Measurements from ENCODE around the gene CCDC159. TPM values are rescaled to one million over a fixed set of nuclear protein-coding genes. Genes with fewer than 3 reads are reported as not detected.

CCDC159 gene
- total and polyA plus RNA-seq, 2 of the 4 experiments (the other 2 are of a cell fraction), result 4.7 to 14.0 TPM

DNA sequence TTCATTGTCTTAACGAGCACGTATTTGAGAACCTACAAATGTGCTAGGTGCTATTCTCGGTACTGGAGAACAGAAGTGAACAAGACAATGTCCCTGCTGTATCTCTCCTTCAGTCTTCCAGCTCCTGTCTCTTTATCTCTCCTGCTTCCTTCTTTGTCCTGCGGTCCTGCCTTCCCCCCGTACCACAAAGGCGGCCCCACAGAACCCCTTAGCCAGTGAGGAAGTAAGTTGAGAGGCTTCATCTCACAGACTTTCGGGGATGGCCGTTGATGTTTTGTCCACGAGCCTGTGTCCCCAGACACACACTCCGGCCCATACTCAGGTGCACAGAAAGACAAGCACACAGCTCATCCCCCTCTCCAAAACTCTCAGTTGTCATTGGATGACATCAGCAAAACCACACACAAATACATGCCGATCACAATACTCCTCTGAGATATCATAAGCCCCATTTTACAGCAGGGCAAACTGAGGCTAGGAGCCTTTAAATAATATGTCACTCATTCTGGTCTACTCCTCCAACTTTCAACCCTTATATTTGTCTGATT, 27.6 kb downstream of the CCDC159 start:
- no peak for DNase-seq
- no peak overlapping the region for H3K14ac ChIP-seq (replicated peaks; ENCODE audit: low read depth, low read length)
- WGBS, 2 experiments (ENCODE audit: extremely low coverage in 2 of 2, insufficient read length in 1 of 2), result 40% methylated on average over 1 of the region's 11 CpGs; no CpG with 5 or more reads in 1 of the 2 experiments
- no peak overlapping the region for H4K5ac ChIP-seq (ENCODE audit: low read depth, low read length)
- H2AFZ ChIP-seq (replicated peaks; ENCODE audit: low read length, poor library complexity), result peak overlapping the region; percentile 98
- in situ Hi-C loops (cut with MboI; ENCODE audit: low sequenced_read_pairs) (no loop called here), dilution Hi-C loops (cut with HindIII; ENCODE audit: low sequenced_read_pairs, unreplicated experiment) (no loop called here), intact Hi-C loops (cut with micrococcal nuclease) (loop anchor here (2.0 kb wide), 2 partner anchors 61 to 81 kb away; partner anchors contain the start of genes ODAD3 and PRKCSH)
- TF ChIP-seq, protein P1, sequence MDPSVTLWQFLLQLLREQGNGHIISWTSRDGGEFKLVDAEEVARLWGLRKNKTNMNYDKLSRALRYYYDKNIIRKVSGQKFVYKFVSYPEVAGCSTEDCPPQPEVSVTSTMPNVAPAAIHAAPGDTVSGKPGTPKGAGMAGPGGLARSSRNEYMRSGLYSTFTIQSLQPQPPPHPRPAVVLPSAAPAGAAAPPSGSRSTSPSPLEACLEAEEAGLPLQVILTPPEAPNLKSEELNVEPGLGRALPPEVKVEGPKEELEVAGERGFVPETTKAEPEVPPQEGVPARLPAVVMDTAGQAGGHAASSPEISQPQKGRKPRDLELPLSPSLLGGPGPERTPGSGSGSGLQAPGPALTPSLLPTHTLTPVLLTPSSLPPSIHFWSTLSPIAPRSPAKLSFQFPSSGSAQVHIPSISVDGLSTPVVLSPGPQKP (IDR thresholded peaks at IDR 0.05; ENCODE audit: borderline replicate concordance, low read depth, low read length), result no peak
- TF ChIP-seq CEBPB (IDR thresholded peaks at IDR 0.05; ENCODE audit: low read depth, low read length), result no peak
- TF ChIP-seq POLR2A (IDR thresholded peaks at IDR 0.05; ENCODE audit: low read depth, low read length), result no peak
- no peak for TF ChIP-seq CHD1 (IDR thresholded peaks at IDR 0.05; ENCODE audit: low read depth, low read length)
- TF ChIP-seq RAD21 (IDR thresholded peaks at IDR 0.05; ENCODE audit: low read length), result no peak
- TF ChIP-seq RCOR1 (IDR thresholded peaks at IDR 0.05; ENCODE audit: insufficient replicate concordance, low read length), result no peak
- TF ChIP-seq MXI1 (IDR thresholded peaks at IDR 0.05; ENCODE audit: borderline replicate concordance, low read depth, low read length), result no peak
- no peak for TF ChIP-seq SMC3 (IDR thresholded peaks at IDR 0.05; ENCODE audit: low read depth, low read length)
- TF ChIP-seq MAZ (IDR thresholded peaks at IDR 0.05; ENCODE audit: borderline replicate concordance, low read depth, low read length), result no peak
- TF ChIP-seq, protein P2, sequence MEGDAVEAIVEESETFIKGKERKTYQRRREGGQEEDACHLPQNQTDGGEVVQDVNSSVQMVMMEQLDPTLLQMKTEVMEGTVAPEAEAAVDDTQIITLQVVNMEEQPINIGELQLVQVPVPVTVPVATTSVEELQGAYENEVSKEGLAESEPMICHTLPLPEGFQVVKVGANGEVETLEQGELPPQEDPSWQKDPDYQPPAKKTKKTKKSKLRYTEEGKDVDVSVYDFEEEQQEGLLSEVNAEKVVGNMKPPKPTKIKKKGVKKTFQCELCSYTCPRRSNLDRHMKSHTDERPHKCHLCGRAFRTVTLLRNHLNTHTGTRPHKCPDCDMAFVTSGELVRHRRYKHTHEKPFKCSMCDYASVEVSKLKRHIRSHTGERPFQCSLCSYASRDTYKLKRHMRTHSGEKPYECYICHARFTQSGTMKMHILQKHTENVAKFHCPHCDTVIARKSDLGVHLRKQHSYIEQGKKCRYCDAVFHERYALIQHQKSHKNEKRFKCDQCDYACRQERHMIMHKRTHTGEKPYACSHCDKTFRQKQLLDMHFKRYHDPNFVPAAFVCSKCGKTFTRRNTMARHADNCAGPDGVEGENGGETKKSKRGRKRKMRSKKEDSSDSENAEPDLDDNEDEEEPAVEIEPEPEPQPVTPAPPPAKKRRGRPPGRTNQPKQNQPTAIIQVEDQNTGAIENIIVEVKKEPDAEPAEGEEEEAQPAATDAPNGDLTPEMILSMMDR (conservative IDR thresholded peaks at IDR 0.05; ENCODE audit: low read depth, low read length), result no peak
- H4K20me1 ChIP-seq (ENCODE audit: insufficient read depth, low read length), result peaks cover 11% of the 10 kb centered on the region; the same call in 1 of the 2 replicates
- H3K4me3 ChIP-seq (ENCODE audit: insufficient read depth, low read depth, low read length), result peak overlapping the region; percentile 58
- peaks cover 22% of the 10 kb centered on the region for H3K4me1 ChIP-seq (ENCODE audit: control insufficient read depth, insufficient read depth, low read length)
- H3K23ac ChIP-seq (ENCODE audit: low read depth, low read length), result no peak overlapping the region
- H2BK120ac ChIP-seq (ENCODE audit: low read depth, low read length), result no peak overlapping the region
- peaks cover 0 to 23% of the 10 kb centered on the region in 2 experiments; a peak in 2 of 4 replicates for H3K79me1 ChIP-seq (ENCODE audit: low read depth in 1 of 2, low read length in 2 of 2)
- no peak overlapping the region for H2BK5ac ChIP-seq (ENCODE audit: low read depth, low read length, poor library complexity, severe bottlenecking)
- no peak overlapping the region for H4K91ac ChIP-seq (ENCODE audit: insufficient read depth, low read depth, low read length)
- no peak overlapping the region for H3K27ac ChIP-seq (ENCODE audit: insufficient read depth, low read length)
- no peaks in the 10 kb centered on the region for H3K36me3 ChIP-seq (ENCODE audit: control insufficient read depth, insufficient read depth, low read length)
- H3K4me2 ChIP-seq (ENCODE audit: low read depth, low read length), result peak overlapping the region; percentile 83
- H3K9me3 ChIP-seq (ENCODE audit: control insufficient read depth, insufficient read depth, low read length), result no peaks in the 10 kb centered on the region
- no peaks in the 10 kb centered on the region for H3K27me3 ChIP-seq (ENCODE audit: control insufficient read depth, insufficient read depth, low read length)
- no peak overlapping the region for H2BK15ac ChIP-seq (ENCODE audit: low read depth, low read length)
- H4K8ac ChIP-seq (ENCODE audit: low read depth in 2 of 2, low read length in 2 of 2), result peak overlapping the region in 1 of 2 experiments; percentile 82; a peak in 3 of 4 replicates
- H3K56ac ChIP-seq (ENCODE audit: extremely low read depth, insufficient read depth, low read length), result no peak overlapping the region
- no peak for ATAC-seq (ENCODE audit: low read depth)
- no peak overlapping the region for H2BK20ac ChIP-seq (ENCODE audit: low read depth, low read length)
- POLR2A ChIA-PET (ENCODE audit: unreplicated experiment), result no interaction called here
- H3K9me1 ChIP-seq (ENCODE audit: insufficient read depth, low read length), result peaks cover 25% of the 10 kb centered on the region
- CTCF ChIA-PET, result interaction anchor here (0.6 to 1.5 kb wide), 2 partner anchors 61 to 429 kb away, joined by 3 read pairs; partner anchors contain the start of gene PRKCSH
- H3K9ac ChIP-seq (ENCODE audit: low read depth, low read length), result no peak overlapping the region; the same call in 1 of the 2 replicates
- BruUV-seq (replicated peaks), result no TSS peak
- H3K4ac ChIP-seq (ENCODE audit: low read depth, low read length), result no peak overlapping the region
- H2AK9ac ChIP-seq (replicated peaks; ENCODE audit: low read depth, low read length, poor library complexity), result peak overlapping the region; percentile 86
- peak overlapping the region; percentile 29 for H2AK5ac ChIP-seq (ENCODE audit: low read depth, low read length)
- no peak overlapping the region for H3K18ac ChIP-seq (ENCODE audit: low read depth, low read length)

Measured in IMR-90 (cell line).